ENCODE measurements around the gene FARP2. TPM values are rescaled to one million over a fixed set of nuclear protein-coding genes. Genes with fewer than 3 reads are reported as not detected.
A peak's percentile ranks its signal among the peaks of the same experiment; 100 is the strongest.

Gene FARP2
- total RNA-seq, 1 donor from 2014 or later = 63.6 TPM

GRCh38 chr2:241354668-241355658 lies 1.1 kb upstream of the FARP2 start:
- no peak for TF ChIP-seq CTCF (IDR thresholded peaks at IDR 0.05; ENCODE audit: unreplicated experiment)
- peak overlapping the region; percentile 91 for H3K27ac Mint-ChIP-seq
- no peaks in the 10 kb centered on the region for H3K27me3 Mint-ChIP-seq
- H3K36me3 Mint-ChIP-seq (ENCODE audit: insufficient read depth) = peaks cover 21% of the 10 kb centered on the region
- peaks cover 51% of the 10 kb centered on the region for H3K4me1 Mint-ChIP-seq (ENCODE audit: low read depth)
- no peaks in the 10 kb centered on the region for H3K9me3 Mint-ChIP-seq (ENCODE audit: low read depth)
- peak; percentile 56 for DNase-seq (ENCODE audit: low spot score, unreplicated experiment)
- H3K4me3 Mint-ChIP-seq (ENCODE audit: low read depth) = peak overlapping the region; percentile 57

GRCh38 chr2:241356871-241357260 lies 781 bp downstream of the FARP2 start:
- Mint-ChIP-seq H3K4me3 (ENCODE audit: low read depth) (peak overlapping the region; percentile 70), H3K4me1 (ENCODE audit: low read depth) (peaks cover 38% of the 10 kb centered on the region), H3K9me3 (ENCODE audit: low read depth) (no peaks in the 10 kb centered on the region), H3K27ac (peak overlapping the region; percentile 80), H3K27me3 (no peaks in the 10 kb centered on the region), H3K36me3 (ENCODE audit: insufficient read depth) (peaks cover 14% of the 10 kb centered on the region)
- DNase-seq (ENCODE audit: low spot score, unreplicated experiment) = no peak
- TF ChIP-seq CTCF (IDR thresholded peaks at IDR 0.05; ENCODE audit: unreplicated experiment) = no peak

GRCh38 chr2:241357531-241357930 lies 1.4 kb downstream of the FARP2 start:
- Mint-ChIP-seq H3K27ac (no peak overlapping the region), H3K4me3 (ENCODE audit: low read depth) (peak overlapping the region; percentile 70), H3K9me3 (ENCODE audit: low read depth) (no peaks in the 10 kb centered on the region), H3K4me1 (ENCODE audit: low read depth) (peaks cover 34% of the 10 kb centered on the region), H3K36me3 (ENCODE audit: insufficient read depth) (peaks cover 10% of the 10 kb centered on the region), H3K27me3 (no peaks in the 10 kb centered on the region)
- TF ChIP-seq CTCF (IDR thresholded peaks at IDR 0.05; ENCODE audit: unreplicated experiment) = no peak
- DNase-seq (ENCODE audit: low spot score, unreplicated experiment) = no peak

- peak overlapping the region; percentile 35 for H3K27ac Mint-ChIP-seq
- H3K4me1 Mint-ChIP-seq (ENCODE audit: low read depth) = peaks cover 34% of the 10 kb centered on the region
- peaks cover 4% of the 10 kb centered on the region for H3K36me3 Mint-ChIP-seq (ENCODE audit: insufficient read depth)
- DNase-seq (ENCODE audit: low spot score, unreplicated experiment) = no peak
- no peaks in the 10 kb centered on the region for H3K27me3 Mint-ChIP-seq
- H3K9me3 Mint-ChIP-seq (ENCODE audit: low read depth) = no peaks in the 10 kb centered on the region
- H3K4me3 Mint-ChIP-seq (ENCODE audit: low read depth) = peak overlapping the region; percentile 17
- no peak for TF ChIP-seq CTCF (IDR thresholded peaks at IDR 0.05; ENCODE audit: unreplicated experiment)
Observed at GRCh38 chr2:241358470-241358869, 2.4 kb downstream of the FARP2 start.

- peaks cover under 1% of the 10 kb centered on the region for H3K36me3 Mint-ChIP-seq (ENCODE audit: insufficient read depth)
- peak overlapping the region; percentile 2 for H3K27ac Mint-ChIP-seq
- H3K4me3 Mint-ChIP-seq (ENCODE audit: low read depth) = peak overlapping the region; percentile 50
- no peak for TF ChIP-seq CTCF (IDR thresholded peaks at IDR 0.05; ENCODE audit: unreplicated experiment)
- H3K9me3 Mint-ChIP-seq (ENCODE audit: low read depth) = no peaks in the 10 kb centered on the region
- peaks cover 32% of the 10 kb centered on the region for H3K4me1 Mint-ChIP-seq (ENCODE audit: low read depth)
- no peaks in the 10 kb centered on the region for H3K27me3 Mint-ChIP-seq
- DNase-seq (ENCODE audit: low spot score, unreplicated experiment) = no peak
Observed at GRCh38 chr2:241359481-241360045, 3.5 kb downstream of the FARP2 start.
